A673 (cell line): ENCODE measurements around the gene CASKIN2. TPM values are rescaled to one million over a fixed set of nuclear protein-coding genes. Genes with fewer than 3 reads are reported as not detected.

Experiments
- BruUV-seq: library from RNA; stranded (reverse); fragments of 400-500 nt; replicated peaks from 2 replicates; lab custom pipeline; 2021; lab: Mats Ljungman, UMichigan
- CTCF ChIA-PET: fragments of 300-600 bp; sonication (Branson Sonifier 250); formaldehyde crosslinking; loops from one replicate; lab custom pipeline; 2022; ENCODE audit warnings: antibody characterized with exemption; lab: Charles Lee
- POLR2A ChIA-PET: fragments of 300-600 bp; sonication (Branson Sonifier 250); formaldehyde crosslinking; loops from one replicate; lab custom pipeline; 2022; ENCODE audit warnings: antibody characterized with exemption; ENCODE audit not compliant: low non-redundant PET; lab: Charles Lee
- DNase-seq: peaks from one replicate; pipeline ENCODE4 v3.0.0-alpha.2; 2015; ENCODE audit warnings: low spot score
- H3K27ac ChIP-seq: fragments of 200-600 bp; sonication (generic); 2 replicates; pipeline ENCODE4 v1.5.1; 2016; ENCODE audit warnings: mixed run types, low read depth, mild to moderate bottlenecking, mixed read lengths, antibody characterized with exemption, low read length; ENCODE audit not compliant: poor library complexity, severe bottlenecking
- H3K27me3 ChIP-seq: fragments of 200-600 bp; sonication (generic); replicated peaks from 2 replicates; pipeline ENCODE4 v1.6.1; 2017; ENCODE audit warnings: mixed run types, low read depth, mild to moderate bottlenecking, mixed read lengths, antibody characterized with exemption, low read length; ENCODE audit not compliant: insufficient read depth, poor library complexity
- H3K36me3 ChIP-seq: fragments of 200-600 bp; sonication (generic); 2 replicates; pipeline ENCODE4 v1.6.1; 2016; ENCODE audit warnings: mixed run types, mild to moderate bottlenecking, mixed read lengths, antibody characterized with exemption, low read length; ENCODE audit not compliant: insufficient read depth, poor library complexity, severe bottlenecking
- H3K4me1 ChIP-seq: fragments of 200-600 bp; sonication (generic); 2 replicates; pipeline ENCODE4 v1.6.1; 2017; ENCODE audit warnings: mixed run types, mild to moderate bottlenecking, mixed read lengths, antibody characterized with exemption, low read length; ENCODE audit not compliant: insufficient read depth, poor library complexity, severe bottlenecking
- H3K4me3 ChIP-seq: fragments of 200-600 bp; sonication (generic); 2 replicates; pipeline ENCODE4 v1.5.1; 2016; ENCODE audit warnings: low read depth, mixed run types, mild to moderate bottlenecking, mixed read lengths, low read length; ENCODE audit not compliant: poor library complexity, severe bottlenecking
- H3K9me3 ChIP-seq: fragments of 200-600 bp; sonication (generic); 2 replicates; pipeline ENCODE4 v1.6.1; 2016; ENCODE audit warnings: mixed run types, low read depth, mild to moderate bottlenecking, mixed read lengths, antibody characterized with exemption, low read length; ENCODE audit not compliant: poor library complexity, severe bottlenecking
- EZH2 ChIP-seq: fragments of 200-600 bp; sonication (generic); IDR thresholded peaks from 2 replicates; pipeline ENCODE4 v1.6.1; 2017; ENCODE audit warnings: borderline replicate concordance, low read depth, mild to moderate bottlenecking, mixed read lengths, antibody characterized with exemption, low read length; ENCODE audit not compliant: poor library complexity, severe bottlenecking
- intact Hi-C: fragments of 100-400 bp; cut with micrococcal nuclease; formaldehyde crosslinking; loops from one replicate; pipeline ENCODE4 v1.10.0; 2022; ENCODE audit not compliant: unreplicated experiment
- total RNA-seq: library from RNA; stranded (reverse); gene quantifications from 2 replicates; pipeline ENCODE4 v1.2.3, GENCODE V29; 2021
- TF ChIP-seq, protein P1 (sequence below): fragments of 300-800, 200-600 bp; sonication (generic); conservative IDR thresholded peaks from 2 replicates; pipeline ENCODE4 v1.5.1; 2017; ENCODE audit warnings: low read depth, mild to moderate bottlenecking, antibody characterized with exemption, low read length, moderate library complexity, mixed read lengths

CASKIN2 gene
- total RNA-seq, 1 experiment from 2014 or later, result 32.6 TPM

DNA sequence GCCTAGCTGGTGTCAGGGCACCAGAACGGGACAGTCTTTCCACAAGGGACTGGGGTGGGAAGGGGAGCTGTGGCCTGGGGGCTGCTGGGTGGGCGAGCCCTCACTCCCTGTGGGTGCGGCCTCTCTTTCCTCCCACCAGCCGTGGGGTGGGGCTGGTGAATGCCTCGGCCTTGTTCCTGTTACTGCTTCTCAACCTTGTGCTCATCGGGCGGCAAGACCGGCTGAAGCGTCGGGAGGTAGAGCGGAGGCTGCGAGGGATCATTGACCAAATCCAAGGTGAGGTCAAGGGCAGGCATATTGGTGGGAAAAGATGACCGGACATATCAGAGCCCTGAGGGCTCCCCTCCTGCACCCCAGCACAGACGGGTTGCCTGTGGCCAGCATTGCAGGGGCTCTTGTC is 29.2 kb downstream of the CASKIN2 start:
- DNase-seq, result no peak
- Histone ChIP-seq H3K4me3 (no peak overlapping the region), H3K27ac (no peak overlapping the region), H3K4me1 (no peaks in the 10 kb centered on the region), H3K36me3 (peaks cover 2% of the 10 kb centered on the region), H3K9me3 (no peaks in the 10 kb centered on the region), H3K27me3 (no peaks in the 10 kb centered on the region)
- CTCF ChIA-PET, result no interaction called here
- BruUV-seq, result no TSS peak
- POLR2A ChIA-PET, result no interaction called here
- intact Hi-C loops, result no loop called here
- TF ChIP-seq EZH2, result no peak
- TF ChIP-seq, protein P1, sequence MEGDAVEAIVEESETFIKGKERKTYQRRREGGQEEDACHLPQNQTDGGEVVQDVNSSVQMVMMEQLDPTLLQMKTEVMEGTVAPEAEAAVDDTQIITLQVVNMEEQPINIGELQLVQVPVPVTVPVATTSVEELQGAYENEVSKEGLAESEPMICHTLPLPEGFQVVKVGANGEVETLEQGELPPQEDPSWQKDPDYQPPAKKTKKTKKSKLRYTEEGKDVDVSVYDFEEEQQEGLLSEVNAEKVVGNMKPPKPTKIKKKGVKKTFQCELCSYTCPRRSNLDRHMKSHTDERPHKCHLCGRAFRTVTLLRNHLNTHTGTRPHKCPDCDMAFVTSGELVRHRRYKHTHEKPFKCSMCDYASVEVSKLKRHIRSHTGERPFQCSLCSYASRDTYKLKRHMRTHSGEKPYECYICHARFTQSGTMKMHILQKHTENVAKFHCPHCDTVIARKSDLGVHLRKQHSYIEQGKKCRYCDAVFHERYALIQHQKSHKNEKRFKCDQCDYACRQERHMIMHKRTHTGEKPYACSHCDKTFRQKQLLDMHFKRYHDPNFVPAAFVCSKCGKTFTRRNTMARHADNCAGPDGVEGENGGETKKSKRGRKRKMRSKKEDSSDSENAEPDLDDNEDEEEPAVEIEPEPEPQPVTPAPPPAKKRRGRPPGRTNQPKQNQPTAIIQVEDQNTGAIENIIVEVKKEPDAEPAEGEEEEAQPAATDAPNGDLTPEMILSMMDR, result no peak

DNA sequence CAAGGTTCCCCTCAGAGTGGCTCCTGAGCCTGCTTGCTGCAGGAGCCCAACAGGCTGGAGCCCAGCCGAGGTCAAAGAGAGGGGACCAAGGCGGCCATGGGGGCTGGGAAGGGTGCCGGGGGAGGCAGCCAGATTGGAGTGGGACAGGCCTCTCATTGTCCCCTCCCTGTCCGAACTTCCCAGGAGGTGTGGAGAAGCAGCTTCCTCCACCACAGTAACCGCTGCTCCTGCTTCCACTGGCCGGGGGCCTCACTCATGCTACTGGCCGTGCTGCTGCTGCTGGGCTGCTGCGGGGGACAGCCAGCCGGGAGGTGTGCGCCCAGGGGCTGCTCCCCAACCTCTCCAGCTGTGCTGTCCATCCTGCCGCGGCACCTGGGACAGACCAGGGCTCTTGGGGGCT is 29.6 kb downstream of the CASKIN2 start:
- H3K27ac ChIP-seq, result no peak overlapping the region
- H3K4me1 ChIP-seq, result no peaks in the 10 kb centered on the region
- no peak for TF ChIP-seq EZH2
- TF ChIP-seq, protein P1, result no peak
- intact Hi-C loops, result no loop called here
- no peak for DNase-seq
- POLR2A ChIA-PET, result no interaction called here
- CTCF ChIA-PET, result no interaction called here
- H3K36me3 ChIP-seq, result no peaks in the 10 kb centered on the region
- no TSS peak for BruUV-seq
- H3K4me3 ChIP-seq, result no peak overlapping the region
- H3K9me3 ChIP-seq, result no peaks in the 10 kb centered on the region
- H3K27me3 ChIP-seq, result no peaks in the 10 kb centered on the region

DNA sequence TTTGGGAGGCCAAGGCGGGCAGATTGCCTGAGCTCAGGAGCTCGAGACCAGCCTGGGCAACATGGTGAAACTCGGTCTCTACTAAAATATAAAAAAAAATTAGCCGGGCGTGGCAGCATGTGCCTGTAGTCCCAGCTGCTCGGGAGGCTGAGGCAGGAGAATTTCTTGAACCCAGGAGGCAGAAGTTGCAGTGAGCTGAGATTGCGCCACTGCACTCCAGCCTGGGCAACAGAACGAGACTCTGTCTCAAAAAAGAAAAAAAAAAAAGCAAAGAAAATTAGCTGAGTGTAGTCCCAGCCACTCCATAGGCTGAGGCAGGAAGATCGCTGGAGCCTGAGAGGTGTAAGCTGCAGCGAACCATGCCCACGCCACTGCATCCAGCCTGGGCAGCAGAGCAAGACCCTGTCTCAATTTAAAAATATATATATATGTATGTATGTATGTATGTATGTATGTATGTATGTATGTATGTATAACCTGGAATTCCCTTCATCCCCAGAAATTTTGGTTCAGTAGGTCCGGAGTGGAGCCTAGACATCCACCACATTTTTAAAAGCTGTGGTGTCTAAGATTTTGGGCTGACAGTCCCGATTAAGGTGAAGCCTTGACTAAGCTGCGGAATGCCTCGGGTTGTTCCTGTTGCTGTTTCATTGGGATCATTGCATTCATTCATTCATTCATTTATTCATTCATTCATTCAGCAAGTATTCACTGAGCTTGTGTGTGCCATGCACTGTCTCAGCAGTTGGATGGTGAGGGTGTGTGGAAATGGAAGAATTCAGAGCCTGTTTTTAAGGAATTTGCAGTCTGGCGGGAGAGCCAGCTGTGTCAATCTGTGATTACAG is 33.0 kb downstream of the CASKIN2 start:
- DNase-seq, result no peak
- Histone ChIP-seq H3K27ac (no peak overlapping the region), H3K27me3 (no peaks in the 10 kb centered on the region), H3K36me3 (no peaks in the 10 kb centered on the region), H3K4me1 (no peaks in the 10 kb centered on the region), H3K4me3 (no peak overlapping the region), H3K9me3 (no peaks in the 10 kb centered on the region)
- TF ChIP-seq, protein P1, result no peak
- no peak for TF ChIP-seq EZH2
- CTCF ChIA-PET, result interaction anchor here (0.5 kb wide), 1 partner anchor 43 kb away, joined by 6 read pairs; the partner anchor contains the start of gene LLGL2
- intact Hi-C loops, result no loop called here
- BruUV-seq, result no TSS peak
- POLR2A ChIA-PET, result no interaction called here
